HepG2 (cell line): ENCODE results near the gene SPATA25. TPM values are rescaled to one million over a fixed set of nuclear protein-coding genes. Genes with fewer than 3 reads are reported as not detected.

Experiments used
- GLMP ChIP-seq: sonication (generic); formaldehyde crosslinking; IDR thresholded peaks from 2 replicates; pipeline ENCODE4 v1.9.0; 2021; ENCODE audit warnings: missing genetic modification reagents, mild to moderate bottlenecking, borderline replicate concordance
- JDP2 ChIP-seq: sonication (generic); formaldehyde crosslinking; IDR thresholded peaks from 2 replicates; pipeline ENCODE4 v1.8.1; 2022; ENCODE audit warnings: missing genetic modification reagents, borderline replicate concordance
- LBX2 ChIP-seq: sonication (generic); formaldehyde crosslinking; IDR thresholded peaks from 2 replicates; pipeline ENCODE4 v1.5.0; 2020; ENCODE audit warnings: missing genetic modification reagents, mild to moderate bottlenecking, borderline replicate concordance
- MYNN ChIP-seq: sonication (generic); formaldehyde crosslinking; IDR thresholded peaks from 2 replicates; pipeline ENCODE4 v1.4.0; 2020; ENCODE audit warnings: mild to moderate bottlenecking, low read depth, missing genetic modification reagents
- RCOR2 ChIP-seq: IDR thresholded peaks from 2 replicates; pipeline ENCODE4 v1.6.1; 2016; ENCODE audit warnings: missing biosample characterization, missing genetic modification reagents
- REST ChIP-seq, 2 experiments: IDR thresholded peaks; 2 replicates each; pipeline ENCODE4 v1.6.1; 2011 to 2012; ENCODE audit warnings: low read length in 2 of 2, borderline replicate concordance in 1 of 2, low read depth in 1 of 2, mild to moderate bottlenecking in 1 of 2, moderate library complexity in 1 of 2
- TOE1 ChIP-seq: sonication (generic); formaldehyde crosslinking; IDR thresholded peaks from 2 replicates; pipeline ENCODE4 v1.4.0; 2020; ENCODE audit warnings: mild to moderate bottlenecking, missing genetic modification reagents
- ZNF18 ChIP-seq: sonication (generic); formaldehyde crosslinking; IDR thresholded peaks from 2 replicates; pipeline ENCODE4 v1.8.0; 2022; ENCODE audit warnings: mild to moderate bottlenecking, missing genetic modification reagents; ENCODE audit not compliant: insufficient replicate concordance
- ZNF224 ChIP-seq: sonication (generic); formaldehyde crosslinking; IDR thresholded peaks from 2 replicates; pipeline ENCODE4 v1.5.0; 2020; ENCODE audit warnings: mild to moderate bottlenecking, missing genetic modification reagents
- ZNF441 ChIP-seq: sonication (generic); formaldehyde crosslinking; IDR thresholded peaks from 2 replicates; pipeline ENCODE4 v1.7.0; 2021; ENCODE audit warnings: missing genetic modification reagents, borderline replicate concordance
- ZNF451 ChIP-seq: sonication (generic); formaldehyde crosslinking; IDR thresholded peaks from 2 replicates; pipeline ENCODE4 v1.5.0; 2020; ENCODE audit warnings: mild to moderate bottlenecking, missing genetic modification reagents
- polyA plus RNA-seq, 8 experiments: library from polyadenylated mRNA; depleted of rRNA in 3 of 8; stranded (reverse) in 7 of 8; unstranded in 1 of 8; fragments of >200 nt; fragmentation: Illumina TruSeq in 4 of 8; extraction: Trizol in 4 of 8; gene quantifications; 2 replicates each; pipeline versions ENCODE4 v1.2.1 to v1.2.3, GENCODE V29; 2011 to 2016; ENCODE audit warnings: low read depth in 4 of 8, missing spikeins in 1 of 8, mixed read lengths in 1 of 8; ENCODE audit not compliant: insufficient read depth in 1 of 8
- total RNA-seq, 5 experiments: library from RNA; depleted of rRNA; stranded (reverse); fragments of >200 nt; fragmentation: Illumina TruSeq; extraction: Trizol; gene quantifications; 2 replicates each; pipeline ENCODE4 v1.2.3, GENCODE V29; 2016; ENCODE audit warnings: low read depth in 1 of 5
- TF ChIP-seq, protein P1 (sequence below): sonication (generic); formaldehyde crosslinking; IDR thresholded peaks from 2 replicates; pipeline ENCODE4 v1.5.1; 2020; ENCODE audit warnings: missing genetic modification reagents, mild to moderate bottlenecking, borderline replicate concordance
- TF ChIP-seq, protein P2 (sequence below): sonication (generic); formaldehyde crosslinking; IDR thresholded peaks from 2 replicates; pipeline ENCODE4 v1.5.0; 2020; ENCODE audit warnings: missing genetic modification reagents, mild to moderate bottlenecking, borderline replicate concordance

The SPATA25 gene
- total and polyA plus RNA-seq, 2 of the 13 experiments (the other 11 are each of a cell fraction or from before 2014, with no cell fraction given), result 4.8 to 7.6 TPM

GRCh38 chr20:45925821-45926506 lies 38.5 kb upstream of the SPATA25 start (continued):
- TF ChIP-seq REST (IDR thresholded peaks at IDR 0.05; ENCODE audit: borderline replicate concordance in 1 of 2, low read depth in 1 of 2, low read length in 2 of 2), result no peak
- TF ChIP-seq ZNF441, result no peak
- TF ChIP-seq, protein P1, sequence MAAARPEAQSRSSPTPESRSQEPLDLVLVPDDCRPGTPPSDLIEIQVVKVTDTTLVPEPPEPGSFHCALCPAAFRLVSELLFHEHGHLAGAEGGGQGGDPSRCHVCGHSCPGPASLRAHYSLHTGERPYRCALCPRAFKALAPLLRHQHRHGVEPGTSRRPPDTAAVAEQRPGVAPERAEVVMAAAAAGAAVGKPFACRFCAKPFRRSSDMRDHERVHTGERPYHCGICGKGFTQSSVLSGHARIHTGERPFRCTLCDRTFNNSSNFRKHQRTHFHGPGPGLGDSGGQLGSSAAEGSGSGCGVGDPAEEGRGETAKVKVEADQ (CRISPR knock-in tag), result no peak
- no peak for TF ChIP-seq ZNF18 (CRISPR knock-in tag)
- TF ChIP-seq ZNF451, result no peak; the same call in 1 of the 2 replicates
- no peak for TF ChIP-seq TOE1
- TF ChIP-seq ZNF224 (CRISPR knock-in tag), result no peak
- TF ChIP-seq MYNN (CRISPR knock-in tag), result no peak
- no peak for TF ChIP-seq RCOR2 (CRISPR knock-in tag)
- TF ChIP-seq GLMP, result no peak
- TF ChIP-seq, protein P2, sequence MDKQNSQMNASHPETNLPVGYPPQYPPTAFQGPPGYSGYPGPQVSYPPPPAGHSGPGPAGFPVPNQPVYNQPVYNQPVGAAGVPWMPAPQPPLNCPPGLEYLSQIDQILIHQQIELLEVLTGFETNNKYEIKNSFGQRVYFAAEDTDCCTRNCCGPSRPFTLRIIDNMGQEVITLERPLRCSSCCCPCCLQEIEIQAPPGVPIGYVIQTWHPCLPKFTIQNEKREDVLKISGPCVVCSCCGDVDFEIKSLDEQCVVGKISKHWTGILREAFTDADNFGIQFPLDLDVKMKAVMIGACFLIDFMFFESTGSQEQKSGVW (CRISPR knock-in tag), result no peak
- TF ChIP-seq LBX2 (CRISPR knock-in tag), result no peak
- TF ChIP-seq JDP2 (CRISPR knock-in tag), result no peak
